GM23338 (cell line): Measurements from ENCODE around the gene HAS3. TPM values are rescaled to one million over a fixed set of nuclear protein-coding genes. Genes with fewer than 3 reads are reported as not detected.

ENCODE experiments used
- ATAC-seq: fragments of 200-7000 bp; cut with Tn5 transposase; 3 replicates; pipeline ENCODE4 v1.9.1; 2020
- DNase-seq: peaks from one replicate; pipeline ENCODE4 v3.0.0-alpha.2; 2015; ENCODE audit warnings: low spot score
- H2AFZ ChIP-seq: fragments of 200-600 bp; sonication (generic); 2 replicates; pipeline ENCODE4 v1.8.0; 2016; ENCODE audit warnings: antibody characterized with exemption, mild to moderate bottlenecking, moderate library complexity
- H3F3A ChIP-seq: fragments of 200-600 bp; sonication (generic); replicated peaks from 2 replicates; pipeline ENCODE4 v1.8.0; 2017; ENCODE audit warnings: antibody characterized with exemption, mixed run types, low read depth
- H3K27ac ChIP-seq: fragments of 200-600 bp; sonication (generic); 2 replicates; pipeline ENCODE4 v1.6.1; 2016; ENCODE audit warnings: low read depth
- H3K27me3 ChIP-seq: fragments of 200-600 bp; sonication (generic); 2 replicates; pipeline ENCODE4 v1.8.0; 2016; ENCODE audit warnings: mild to moderate bottlenecking, mixed run types, moderate library complexity; ENCODE audit not compliant: insufficient read depth
- H3K36me3 ChIP-seq: fragments of 200-600 bp; sonication (generic); 2 replicates; pipeline ENCODE4 v1.8.0; 2016; ENCODE audit warnings: mild to moderate bottlenecking; ENCODE audit not compliant: insufficient read depth
- H3K4me1 ChIP-seq: fragments of 200-600 bp; sonication (generic); 2 replicates; pipeline ENCODE4 v1.8.0; 2016; ENCODE audit warnings: mild to moderate bottlenecking, moderate library complexity; ENCODE audit not compliant: insufficient read depth
- H3K4me2 ChIP-seq: fragments of 200-600 bp; sonication (generic); 2 replicates; pipeline ENCODE4 v1.7.1; 2017; ENCODE audit warnings: mixed run types
- H3K4me3 ChIP-seq: fragments of 200-600 bp; sonication (generic); 2 replicates; pipeline ENCODE4 v1.6.1; 2016; ENCODE audit warnings: mixed run types
- H3K79me2 ChIP-seq: fragments of 200-600 bp; sonication (generic); replicated peaks from 2 replicates; pipeline ENCODE4 v1.8.0; 2017; ENCODE audit warnings: mild to moderate bottlenecking; ENCODE audit not compliant: insufficient read depth
- H3K9me2 ChIP-seq: fragments of 200-600 bp; sonication (generic); 2 replicates; pipeline ENCODE4 v1.8.0; 2017; ENCODE audit not compliant: insufficient read depth
- H4K20me1 ChIP-seq: fragments of 200-600 bp; sonication (generic); replicated peaks from 2 replicates; pipeline ENCODE4 v1.8.0; 2017; ENCODE audit warnings: mild to moderate bottlenecking; ENCODE audit not compliant: insufficient read depth
- H3K27ac Mint-ChIP-seq: 2 replicates; pipeline ENCODE4 v1.8.0; 2020; ENCODE audit warnings: inconsistent platforms, mild to moderate bottlenecking, moderate library complexity, mixed read lengths
- H3K27me3 Mint-ChIP-seq: 3 replicates; pipeline ENCODE4 v1.8.0; 2022; ENCODE audit warnings: low read depth, mild to moderate bottlenecking, moderate library complexity, mixed read lengths, inconsistent platforms; ENCODE audit not compliant: insufficient read depth, poor library complexity
- H3K36me3 Mint-ChIP-seq: 3 replicates; pipeline ENCODE4 v1.8.0; 2021; ENCODE audit warnings: low read depth, mild to moderate bottlenecking, inconsistent platforms, moderate library complexity, mixed read lengths
- H3K4me1 Mint-ChIP-seq: 3 replicates; pipeline ENCODE4 v1.8.0; 2020; ENCODE audit warnings: mild to moderate bottlenecking, inconsistent platforms, mixed read lengths
- H3K4me3 Mint-ChIP-seq: 3 replicates; pipeline ENCODE4 v1.8.0; 2021; ENCODE audit warnings: moderate library complexity, mild to moderate bottlenecking, inconsistent platforms, mixed read lengths
- H3K9me3 Mint-ChIP-seq: 3 replicates; pipeline ENCODE4 v1.8.0; 2020; ENCODE audit warnings: moderate library complexity, mild to moderate bottlenecking, inconsistent platforms, mixed read lengths
- CREB1 ChIP-seq: fragments of 250-450 bp; sonication (Bioruptor Pico); IDR thresholded peaks from 2 replicates; pipeline ENCODE4 v1.5.0; 2020; ENCODE audit warnings: low read depth, mild to moderate bottlenecking, moderate library complexity
- CTCF ChIP-seq, 2 experiments: fragments of 200-600 bp in 1 of 2; sonication (generic) in 1 of 2; conservative IDR thresholded peaks; 2 replicates each; pipeline versions ENCODE4 v1.5.1 to v1.6.1; 2016 to 2017; ENCODE audit warnings: antibody characterized with exemption in 2 of 2, low read depth in 2 of 2, mild to moderate bottlenecking in 2 of 2, moderate library complexity in 1 of 2
- ETS1 ChIP-seq: IDR thresholded peaks from 2 replicates; pipeline ENCODE4 v1.6.1; 2016; ENCODE audit warnings: antibody characterized with exemption
- EZH2 ChIP-seq: fragments of 200-600 bp; sonication (generic); IDR thresholded peaks from one replicate; pipeline ENCODE4 v1.8.0; 2017; ENCODE audit warnings: antibody characterized with exemption, mild to moderate bottlenecking, low read depth; ENCODE audit not compliant: unreplicated experiment
- EZH2phosphoT487 ChIP-seq: fragments of 200-600 bp; sonication (generic); IDR thresholded peaks from one replicate; pipeline ENCODE4 v1.8.1; 2018; ENCODE audit warnings: antibody characterized with exemption; ENCODE audit not compliant: unreplicated experiment
- NANOG ChIP-seq: IDR thresholded peaks from 2 replicates; pipeline ENCODE4 v1.6.1; 2016; ENCODE audit warnings: antibody characterized with exemption, borderline replicate concordance
- REST ChIP-seq: IDR thresholded peaks from one replicate; pipeline ENCODE4 v1.6.1; 2018; ENCODE audit warnings: antibody characterized with exemption; ENCODE audit not compliant: unreplicated experiment
- STAT1 ChIP-seq: IDR thresholded peaks from one replicate; pipeline ENCODE4 v1.6.1; 2016; ENCODE audit warnings: antibody characterized with exemption; ENCODE audit not compliant: unreplicated experiment
- ZNF114 ChIP-seq: fragments of 250-450 bp; sonication (Bioruptor Pico); IDR thresholded peaks from 2 replicates; pipeline ENCODE4 v1.5.0; 2020; ENCODE audit warnings: mild to moderate bottlenecking, moderate library complexity
- ZNF462 ChIP-seq: fragments of 250-450 bp; sonication (Bioruptor Pico); IDR thresholded peaks from 2 replicates; pipeline ENCODE4 v1.5.0; 2020; ENCODE audit warnings: mild to moderate bottlenecking, moderate library complexity
- polyA plus RNA-seq: library from polyadenylated mRNA; unstranded; fragments of >200 nt; fragmentation: Nextera tagmentation; extraction: Ambion mirVana; gene quantifications from 2 replicates; pipeline ENCODE4 v1.2.1, GENCODE V29; 2016
- total RNA-seq: library from RNA; depleted of rRNA; stranded (reverse); fragments of >200 nt; shearing (Covaris generic); gene quantifications from 2 replicates; pipeline ENCODE4 v1.2.3, GENCODE V29; 2014

The HAS3 gene
- total and polyA plus RNA-seq, 2 experiments from 2014 or later: 7.3 to 54.9 TPM

GRCh38 chr16:69073181-69073702, 32.2 kb upstream of the HAS3 start:
- Histone ChIP-seq H3K4me3 (peak overlapping the region; percentile 20), H3K27me3 (no peaks in the 10 kb centered on the region), H3K27ac (peak overlapping the region; percentile 88), H3K4me1 (peaks cover 70% of the 10 kb centered on the region), H2AFZ (no peak overlapping the region), H3K9me2 (no peaks in the 10 kb centered on the region), H3K4me2 (peak overlapping the region; percentile 56), H3F3A (peaks cover 11% of the 10 kb centered on the region), H3K36me3 (no peaks in the 10 kb centered on the region), H3K79me2 (no peaks in the 10 kb centered on the region), H4K20me1 (no peaks in the 10 kb centered on the region)
- ATAC-seq (no peak), DNase-seq (no peak)
- Mint-ChIP-seq H3K27ac (peak overlapping the region; percentile 87), H3K4me3 (peak overlapping the region; percentile 51; the same call in 2 of the 3 replicates), H3K27me3 (peaks cover 18% of the 10 kb centered on the region), H3K4me1 (peaks cover 55% of the 10 kb centered on the region), H3K36me3 (no peaks in the 10 kb centered on the region), H3K9me3 (peaks cover 3% of the 10 kb centered on the region; the same call in 1 of the 3 replicates)
- no peak for TF ChIP-seq ZNF462 (CRISPR knock-in tag)
- TF ChIP-seq STAT1: no peak
- no peak for TF ChIP-seq NANOG
- TF ChIP-seq ETS1: no peak
- TF ChIP-seq EZH2: no peak
- TF ChIP-seq CTCF (conservative IDR thresholded peaks at IDR 0.05; ENCODE audit: low read depth in 2 of 2): peak in 1 of 2 experiments; percentile 10; a peak in 1 of 4 replicates
- TF ChIP-seq EZH2phosphoT487: no peak
- no peak for TF ChIP-seq REST
- TF ChIP-seq CREB1 (CRISPR knock-in tag): 0 out of 2 replicates have a peak, but pooled peaks have one; percentile 12
- no peak for TF ChIP-seq ZNF114 (CRISPR knock-in tag)
